Effector memory CD4-positive, alpha-beta T cell (primary cell): ENCODE results near the gene FICD.

Source experiments
- DNase-seq, 3 donors: peaks; one replicate each; pipeline ENCODE4 v3.0.0-alpha.2; 2020
- H3K27ac ChIP-seq: 2 replicates; pipeline ENCODE4 v1.7.0; 2013; ENCODE audit warnings: mild to moderate bottlenecking, low read length, moderate library complexity; ENCODE audit not compliant: insufficient read depth, poor library complexity, severe bottlenecking
- H3K27me3 ChIP-seq: replicated peaks from 2 replicates; pipeline ENCODE4 v1.7.0; 2013; ENCODE audit warnings: mild to moderate bottlenecking, low read length; ENCODE audit not compliant: insufficient read depth, control insufficient read depth, poor library complexity, severe bottlenecking
- H3K36me3 ChIP-seq: 2 replicates; pipeline ENCODE4 v1.7.0; 2013; ENCODE audit warnings: mild to moderate bottlenecking, low read length, moderate library complexity; ENCODE audit not compliant: control insufficient read depth, insufficient read depth
- H3K4me1 ChIP-seq: 2 replicates; pipeline ENCODE4 v1.7.0; 2013; ENCODE audit warnings: low read length, mild to moderate bottlenecking; ENCODE audit not compliant: control insufficient read depth, insufficient read depth, poor library complexity, severe bottlenecking
- H3K4me3 ChIP-seq: 2 replicates; pipeline ENCODE4 v1.7.0; 2013; ENCODE audit warnings: low read length, low read depth, mild to moderate bottlenecking; ENCODE audit not compliant: insufficient read depth, poor library complexity, severe bottlenecking
- H3K9me3 ChIP-seq: 2 replicates; pipeline ENCODE4 v1.7.0; 2013; ENCODE audit warnings: mild to moderate bottlenecking, low read length, moderate library complexity; ENCODE audit not compliant: control insufficient read depth
- total RNA-seq, 3 donors: gene quantifications; one replicate each; lab custom pipeline; 2026; lab: John Stamatoyannopoulos, UW

Gene FICD
- total RNA-seq = 4.6 to 6.4 (median 4.8) reads per million in 3 donors

DNA sequence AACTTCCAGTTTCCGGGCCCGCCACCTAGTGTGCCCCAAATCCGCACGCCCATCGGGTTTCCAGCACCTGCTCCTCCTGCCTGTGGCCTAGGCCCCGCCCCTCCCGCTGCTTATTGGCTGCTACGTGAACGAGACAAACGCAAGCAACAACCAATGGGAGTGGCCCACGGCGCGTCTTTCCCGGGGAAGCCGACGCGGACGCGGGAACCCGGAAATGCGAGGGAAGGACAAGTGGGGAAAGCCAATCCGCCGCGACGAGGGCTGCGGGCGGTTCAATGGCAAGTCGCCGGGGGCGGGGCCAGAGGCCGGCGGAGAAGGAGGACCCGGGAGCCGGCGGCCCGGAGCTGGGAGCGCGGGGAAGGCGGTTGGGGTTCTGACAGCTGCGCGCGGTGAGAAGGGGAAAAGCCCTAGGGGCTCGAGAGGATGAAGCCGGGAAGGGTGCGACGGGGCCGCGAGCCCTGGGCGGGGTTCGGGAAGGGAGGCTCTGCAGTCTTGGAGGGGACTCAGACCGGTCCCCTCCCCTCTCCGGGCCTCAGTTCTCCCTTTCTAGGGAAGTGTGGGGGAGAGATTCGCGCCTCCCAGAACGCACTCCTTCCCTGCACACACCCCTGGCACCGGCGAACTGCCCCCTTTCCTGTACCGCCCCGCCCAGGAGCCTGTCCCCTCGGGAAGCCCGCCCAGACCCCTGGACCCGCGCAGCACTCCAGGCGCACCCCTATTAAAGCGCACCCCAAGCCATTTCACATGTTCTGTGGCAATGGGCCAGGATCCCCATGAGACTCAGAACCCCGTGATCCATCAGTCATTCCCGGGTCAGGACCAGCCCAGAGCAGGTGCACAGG, at the start of gene FICD:
Gene FICD (plus strand): TSS at position 305 of the 842 bp plus-strand sequence. CDS start 1,696 bp downstream, outside the sequence.
- DNase-seq = peak; percentile 98 to 100 (median 99)
- no peaks in the 10 kb centered on the region for H3K27me3 ChIP-seq
- H3K27ac ChIP-seq = peak within 1 kb of the TSS; percentile 77
- H3K36me3 ChIP-seq = peaks cover 21% of the 10 kb centered on the region
- peak within 1 kb of the TSS; percentile 87 for H3K4me3 ChIP-seq
- H3K4me1 ChIP-seq = peaks cover 8% of the 10 kb centered on the region
- no peaks in the 10 kb centered on the region for H3K9me3 ChIP-seq

DNA sequence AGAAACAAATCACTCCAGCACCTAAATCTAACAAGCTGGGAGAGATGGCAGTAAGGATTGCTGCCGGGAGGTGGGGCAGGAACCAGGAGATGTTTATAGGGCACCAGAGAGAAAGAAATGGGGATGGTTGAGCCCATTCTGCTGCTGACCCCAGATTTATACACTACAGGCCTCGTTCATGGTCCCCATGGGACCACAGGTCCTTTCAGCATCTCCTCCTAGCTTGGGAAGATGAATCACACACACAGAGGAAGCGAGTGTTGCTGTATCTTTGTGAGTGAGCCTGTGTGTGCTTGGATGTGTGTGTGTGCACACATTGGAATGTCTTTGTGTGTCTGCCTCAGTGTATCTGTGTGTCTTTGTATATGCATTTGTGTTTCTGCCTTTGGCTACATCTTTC, 49.7 kb upstream of the FICD start:
- Histone ChIP-seq H3K9me3 (no peaks in the 10 kb centered on the region), H3K36me3 (no peaks in the 10 kb centered on the region), H3K4me3 (no peak overlapping the region), H3K4me1 (no peaks in the 10 kb centered on the region), H3K27me3 (peaks cover 5% of the 10 kb centered on the region), H3K27ac (no peak overlapping the region)
- DNase-seq = no peak

DNA sequence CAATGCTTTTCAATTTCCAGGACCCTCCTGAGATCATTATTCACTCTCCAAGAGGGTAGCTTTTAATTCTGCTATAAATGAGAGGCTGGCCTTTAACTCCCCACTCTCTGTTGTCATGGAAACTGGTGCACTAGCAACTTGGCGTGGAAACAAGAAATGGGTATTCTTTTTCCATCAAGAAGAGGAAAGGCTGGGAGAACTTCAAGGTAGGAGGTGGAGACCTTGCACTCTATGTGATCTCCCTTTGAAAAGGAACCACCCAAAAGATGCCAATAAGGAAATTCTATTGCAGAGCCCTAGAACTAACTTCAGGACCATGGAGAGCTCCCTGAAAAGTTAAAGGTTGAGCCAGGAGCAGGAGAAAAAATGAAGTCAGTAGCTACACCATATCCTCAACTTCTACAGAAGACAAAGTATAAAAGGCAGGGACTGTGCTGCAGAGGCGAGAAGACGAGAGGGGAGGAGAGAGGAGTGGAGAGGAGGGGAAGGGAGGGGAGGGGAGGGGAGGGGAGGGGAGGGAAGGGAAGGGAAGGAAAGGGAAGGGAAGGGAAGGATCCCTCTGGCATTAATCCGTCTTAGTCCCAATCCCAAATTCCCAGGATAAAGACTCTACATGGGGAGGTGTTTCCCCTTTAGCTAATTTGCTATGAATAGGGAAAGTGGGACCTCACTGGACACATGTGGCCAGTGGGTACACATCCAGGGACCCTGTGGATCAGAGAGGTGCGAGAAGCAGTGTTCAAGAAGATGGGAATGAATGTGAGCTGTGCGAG, 46.7 kb upstream of the FICD start:
- no peaks in the 10 kb centered on the region for H3K27me3 ChIP-seq
- no peak for DNase-seq
- H3K36me3 ChIP-seq = no peaks in the 10 kb centered on the region
- no peak overlapping the region for H3K27ac ChIP-seq
- no peak overlapping the region for H3K4me3 ChIP-seq
- no peaks in the 10 kb centered on the region for H3K9me3 ChIP-seq
- no peaks in the 10 kb centered on the region for H3K4me1 ChIP-seq

DNA sequence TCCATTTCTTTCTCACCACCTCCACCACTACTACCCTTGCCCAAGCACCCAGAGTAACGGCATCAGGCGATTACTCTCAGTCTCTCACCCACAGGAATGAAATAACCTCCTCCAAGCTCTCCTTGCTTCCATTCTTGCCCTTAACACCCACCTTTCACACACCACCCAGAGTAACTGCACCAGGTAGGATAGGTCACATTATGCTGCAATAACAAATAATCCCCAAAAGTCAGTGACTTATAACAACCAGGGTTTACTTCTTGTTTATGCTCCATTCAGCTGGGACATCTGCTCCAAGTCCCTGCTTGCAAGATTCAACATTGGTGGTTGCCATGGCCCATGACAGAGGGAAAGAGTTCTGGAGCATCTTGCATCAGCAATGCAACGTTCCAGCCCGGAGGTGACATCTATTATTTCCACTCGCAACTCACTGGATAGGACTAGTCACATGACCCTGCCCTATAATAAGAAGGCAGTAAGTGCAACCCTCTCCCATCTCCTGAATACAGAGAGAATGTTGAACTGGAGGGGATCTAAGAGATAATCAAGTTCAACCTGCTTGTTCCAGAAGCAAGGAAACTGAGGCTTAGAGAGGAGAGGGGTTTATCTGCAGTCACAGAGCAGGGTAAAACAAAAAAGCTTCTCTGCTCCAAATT, 41.5 kb upstream of the FICD start:
- Histone ChIP-seq H3K27me3 (no peaks in the 10 kb centered on the region), H3K9me3 (no peaks in the 10 kb centered on the region), H3K36me3 (no peaks in the 10 kb centered on the region), H3K4me1 (no peaks in the 10 kb centered on the region), H3K4me3 (no peak overlapping the region), H3K27ac (no peak overlapping the region)
- DNase-seq = no peak

DNA sequence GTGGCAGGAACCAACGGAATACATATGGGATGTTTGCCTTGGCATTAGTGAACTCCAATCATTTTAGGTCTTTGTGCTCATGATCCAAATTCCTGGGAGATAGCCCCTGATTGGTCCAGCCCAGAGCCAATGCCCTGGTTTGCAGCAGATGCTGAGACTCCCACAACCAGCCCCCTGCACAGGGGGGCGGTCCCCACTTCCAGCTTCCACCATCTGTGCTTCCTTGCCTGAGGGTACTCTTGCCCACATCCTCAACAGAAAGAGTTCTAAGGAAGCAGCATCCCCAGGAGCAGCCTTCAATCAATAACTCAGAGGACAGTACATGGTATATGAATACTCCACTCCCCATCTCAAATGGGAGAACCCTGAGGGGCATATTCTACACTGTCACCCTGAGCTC, 39.7 kb upstream of the FICD start:
- H3K4me3 ChIP-seq = no peak overlapping the region
- no peak for DNase-seq
- H3K27me3 ChIP-seq = no peaks in the 10 kb centered on the region

DNA sequence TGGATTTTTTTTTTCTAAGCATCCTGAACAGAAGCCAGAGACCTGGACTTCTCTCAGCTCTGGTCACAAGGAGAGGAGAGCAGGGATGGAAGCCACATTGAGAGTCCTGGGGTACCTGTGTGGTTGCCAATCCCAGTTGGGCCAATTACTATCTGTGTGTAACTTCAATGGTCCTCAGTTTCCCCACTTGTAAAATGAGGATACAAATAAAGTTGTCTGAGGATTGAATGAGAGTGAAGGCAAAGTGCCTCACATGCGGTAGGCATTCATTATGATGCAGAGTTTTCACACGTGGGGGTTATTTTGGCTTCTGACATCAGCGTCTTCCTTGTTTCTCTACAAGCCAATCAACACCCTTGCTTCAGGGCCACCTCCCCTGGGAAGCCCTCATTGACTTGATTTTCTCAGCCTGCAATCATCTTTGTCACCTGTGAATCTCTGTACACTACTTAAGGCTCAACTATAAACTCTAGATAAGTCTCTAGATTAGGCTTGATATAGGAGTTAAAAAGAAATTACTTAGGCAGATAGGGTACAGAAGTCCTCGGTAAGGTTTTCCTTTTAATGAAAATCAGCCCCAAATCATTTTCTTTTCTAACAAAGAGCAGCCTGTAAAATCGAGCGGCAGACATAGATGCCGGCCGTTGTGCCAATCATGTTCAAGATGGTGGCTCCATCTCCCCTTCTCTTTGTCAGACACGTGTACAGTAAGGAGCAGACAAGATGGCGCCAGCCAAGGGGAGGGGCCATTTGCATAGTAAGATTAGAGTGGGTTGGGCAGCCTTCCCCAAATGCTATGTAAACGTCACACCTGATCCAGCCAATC, 37.8 kb upstream of the FICD start:
- Histone ChIP-seq H3K27me3 (no peaks in the 10 kb centered on the region), H3K27ac (no peak overlapping the region), H3K36me3 (no peaks in the 10 kb centered on the region), H3K4me1 (no peaks in the 10 kb centered on the region), H3K9me3 (no peaks in the 10 kb centered on the region), H3K4me3 (no peak overlapping the region)
- DNase-seq = no peak

More for the DNA sequence above, 39.7 kb upstream of the FICD start:
- no peaks in the 10 kb centered on the region for H3K36me3 ChIP-seq
- H3K27ac ChIP-seq = no peak overlapping the region
- H3K9me3 ChIP-seq = no peaks in the 10 kb centered on the region
- H3K4me1 ChIP-seq = no peaks in the 10 kb centered on the region

DNA sequence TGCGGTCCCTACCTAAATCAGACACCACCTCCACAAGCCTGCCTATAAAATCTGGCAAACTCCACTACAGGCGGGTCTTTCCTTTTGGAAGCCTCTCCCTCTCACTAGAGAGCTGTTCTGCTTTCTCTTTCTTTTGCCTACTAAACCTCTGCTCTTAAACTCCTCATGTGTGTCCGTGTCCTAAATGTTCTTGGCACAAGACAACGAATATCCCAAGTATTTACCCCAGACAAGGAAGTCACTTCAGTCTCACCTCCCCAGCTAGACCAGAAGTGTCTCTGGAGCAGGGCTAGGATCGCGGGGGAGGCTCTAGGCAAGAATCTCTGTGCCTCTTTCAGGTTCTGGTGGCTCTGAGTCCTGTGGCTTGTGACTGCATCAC, 37.2 kb upstream of the FICD start:
- Histone ChIP-seq H3K9me3 (no peaks in the 10 kb centered on the region), H3K27ac (no peak overlapping the region), H3K27me3 (no peaks in the 10 kb centered on the region), H3K36me3 (no peaks in the 10 kb centered on the region), H3K4me3 (no peak overlapping the region), H3K4me1 (no peaks in the 10 kb centered on the region)
- no peak for DNase-seq

DNA sequence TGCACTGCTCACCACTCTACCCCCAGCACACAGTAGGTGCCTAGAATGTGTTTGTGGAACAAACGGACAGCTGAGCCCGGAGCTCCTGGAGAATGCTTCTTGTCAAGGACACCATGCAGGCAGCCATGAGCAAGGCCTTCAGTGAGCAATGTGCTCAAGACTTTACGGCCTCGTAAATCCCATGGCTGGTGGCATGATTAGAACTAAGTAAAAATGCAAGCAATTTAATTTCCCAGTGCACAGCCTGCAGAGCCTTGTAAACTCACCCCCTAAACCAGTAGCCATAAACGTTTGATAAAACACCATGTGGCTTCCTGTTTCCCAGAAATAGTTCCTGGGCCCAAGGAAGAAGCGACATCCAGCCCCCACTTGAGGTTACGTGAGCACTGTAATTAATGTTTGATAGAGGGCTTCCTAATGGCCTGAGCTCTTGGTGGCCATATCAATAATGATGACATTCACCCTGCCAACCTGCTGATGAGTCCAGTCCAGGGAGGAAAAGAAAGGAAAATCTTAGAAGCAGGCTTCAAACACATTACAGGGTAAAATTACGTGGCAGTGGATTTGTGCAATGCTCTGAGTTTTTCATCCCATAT, 36.4 kb upstream of the FICD start:
- Histone ChIP-seq H3K4me3 (no peak overlapping the region), H3K27me3 (no peaks in the 10 kb centered on the region), H3K4me1 (no peaks in the 10 kb centered on the region), H3K27ac (no peak overlapping the region), H3K36me3 (no peaks in the 10 kb centered on the region), H3K9me3 (no peaks in the 10 kb centered on the region)
- no peak for DNase-seq

DNA sequence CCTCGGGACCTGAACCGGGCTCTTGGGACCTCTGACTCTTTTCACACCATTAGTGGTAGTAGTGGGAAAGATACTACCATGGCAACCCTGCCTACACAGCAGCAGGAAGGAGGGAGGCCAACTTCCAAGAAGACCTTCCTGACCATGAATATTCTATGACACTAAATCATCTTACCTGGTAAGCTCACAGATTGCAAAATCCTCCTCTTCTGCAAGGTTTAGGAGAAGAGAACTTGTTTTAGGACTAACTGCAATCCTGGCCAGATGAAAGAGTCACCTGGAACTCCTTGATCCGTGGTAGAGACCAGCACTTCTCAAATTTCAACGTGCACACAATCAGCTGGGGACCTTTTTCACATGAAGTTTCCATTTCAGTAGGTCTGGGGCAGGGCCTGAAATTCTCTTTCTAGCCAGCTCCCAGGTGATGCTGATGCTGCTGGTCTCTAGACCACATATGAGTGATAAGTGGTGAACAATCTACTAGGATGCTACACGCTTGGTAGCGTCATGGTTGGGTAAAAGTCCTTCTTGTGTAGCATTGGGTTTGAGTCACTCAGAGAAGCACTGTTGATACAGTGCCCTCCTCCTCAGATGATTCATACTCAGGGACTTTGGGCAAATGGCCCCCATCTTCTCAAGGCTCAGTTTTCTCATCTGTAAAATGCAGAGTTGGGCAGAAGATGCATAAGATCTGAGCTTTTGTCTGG, 35.6 kb upstream of the FICD start:
- no peaks in the 10 kb centered on the region for H3K27me3 ChIP-seq
- no peak overlapping the region for H3K4me3 ChIP-seq
- H3K9me3 ChIP-seq = no peaks in the 10 kb centered on the region
- no peaks in the 10 kb centered on the region for H3K36me3 ChIP-seq
- H3K27ac ChIP-seq = no peak overlapping the region
- no peaks in the 10 kb centered on the region for H3K4me1 ChIP-seq
- DNase-seq = no peak
